HEK293 (cell line): ENCODE measurements around the gene CCT8L2.
"Not testable (repeated sequence)": the region's sequence is repeated elsewhere in the genome, so short reads cannot be mapped to it uniquely, and the experiment has no call there.

ENCODE experiments used
- CTCF ChIP-seq: fragments of 450-650 bp; formaldehyde crosslinking; IDR thresholded peaks from 2 replicates; pipeline ENCODE4 v1.5.1; 2016; ENCODE audit warnings: missing biosample characterization, missing genetic modification characterization
- RBAK ChIP-seq: fragments of 450-650 bp; formaldehyde crosslinking; IDR thresholded peaks from 2 replicates; pipeline ENCODE4 v1.5.1; 2016; ENCODE audit warnings: missing biosample characterization, missing genetic modification characterization
- YY1 ChIP-seq: fragments of 450-650 bp; formaldehyde crosslinking; IDR thresholded peaks from 2 replicates; pipeline ENCODE4 v1.5.1; 2018; ENCODE audit warnings: missing biosample characterization, missing genetic modification characterization
- ZNF146 ChIP-seq: fragments of 450-650 bp; formaldehyde crosslinking; IDR thresholded peaks from 2 replicates; pipeline ENCODE4 v1.5.1; 2016; ENCODE audit warnings: missing biosample characterization, missing genetic modification characterization
- ZNF19 ChIP-seq: fragments of 450-650 bp; formaldehyde crosslinking; IDR thresholded peaks from 2 replicates; pipeline ENCODE4; 2016; ENCODE audit warnings: missing biosample characterization, missing genetic modification characterization, low read depth
- ZNF24 ChIP-seq: fragments of 450-650 bp; formaldehyde crosslinking; IDR thresholded peaks from 2 replicates; pipeline ENCODE4 v1.5.1; 2016; ENCODE audit warnings: missing biosample characterization, missing genetic modification characterization
- ZNF274 ChIP-seq, 2 experiments: fragments of 200-500 bp in 1 of 2; fragments of 450-650 bp in 1 of 2; sonication (Bioruptor generic) in 1 of 2; formaldehyde crosslinking in 1 of 2; IDR thresholded peaks; 2 replicates each; pipeline versions ENCODE4 v1.5.1 to v1.6.1; 2014 to 2016; ENCODE audit warnings: borderline replicate concordance in 1 of 2, inconsistent platforms in 1 of 2, low read length in 1 of 2, missing biosample characterization in 1 of 2, missing genetic modification characterization in 1 of 2
- ZNF449 ChIP-seq: fragments of 450-650 bp; formaldehyde crosslinking; IDR thresholded peaks from 2 replicates; pipeline ENCODE4 v1.5.1; 2017; ENCODE audit warnings: missing biosample characterization, mild to moderate bottlenecking, missing genetic modification characterization, moderate library complexity
- ZNF621 ChIP-seq: fragments of 450-650 bp; formaldehyde crosslinking; IDR thresholded peaks from 2 replicates; pipeline ENCODE4 v1.5.1; 2017; ENCODE audit warnings: missing biosample characterization, missing genetic modification characterization
- ZNF747 ChIP-seq: fragments of 450-650 bp; formaldehyde crosslinking; IDR thresholded peaks from 2 replicates; pipeline ENCODE4 v1.5.1; 2016; ENCODE audit warnings: missing biosample characterization, missing genetic modification characterization

DNA sequence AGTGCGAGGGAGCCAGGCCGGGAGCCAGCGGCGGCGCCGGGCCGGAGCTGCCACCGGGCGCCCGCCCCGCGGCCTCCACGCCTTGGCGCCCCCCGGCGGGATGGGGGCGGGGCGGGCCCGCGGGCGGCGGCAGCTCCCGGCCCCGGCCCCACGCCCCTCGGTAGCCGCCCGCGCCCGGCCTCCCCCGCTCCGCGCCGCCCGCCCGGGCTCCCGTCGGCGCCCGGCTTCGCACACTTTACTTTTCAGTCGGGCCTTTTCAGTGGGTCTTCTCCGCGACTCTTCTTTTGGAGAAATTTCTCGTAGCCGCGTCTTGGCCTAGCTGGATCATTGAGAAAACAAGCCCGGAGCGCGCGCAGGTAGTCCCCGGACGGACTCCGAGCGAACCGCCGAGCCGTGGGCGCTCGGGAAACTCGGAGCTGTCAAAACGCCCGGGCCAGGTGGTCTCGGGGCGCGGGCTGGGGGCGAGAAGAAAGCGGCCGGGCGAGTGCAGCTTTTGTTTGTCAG, 9.7 kb upstream of the CCT8L2 start:
- TF ChIP-seq CTCF (tag by site-specific recombination); ZNF621 (tag by site-specific recombination); ZNF146 (tag by site-specific recombination); ZNF24; ZNF747 (tag by site-specific recombination); ZNF274 (IDR thresholded peaks at IDR 0.05; ENCODE audit: low read length); ZNF274 (tag by site-specific recombination; IDR thresholded peaks at IDR 0.05; ENCODE audit: borderline replicate concordance); ZNF449; YY1 (tag by site-specific recombination); RBAK (tag by site-specific recombination); ZNF19 (tag by site-specific recombination): not testable (repeated sequence)
